ENCODE results near the gene NOL8.

Gene NOL8

DNA sequence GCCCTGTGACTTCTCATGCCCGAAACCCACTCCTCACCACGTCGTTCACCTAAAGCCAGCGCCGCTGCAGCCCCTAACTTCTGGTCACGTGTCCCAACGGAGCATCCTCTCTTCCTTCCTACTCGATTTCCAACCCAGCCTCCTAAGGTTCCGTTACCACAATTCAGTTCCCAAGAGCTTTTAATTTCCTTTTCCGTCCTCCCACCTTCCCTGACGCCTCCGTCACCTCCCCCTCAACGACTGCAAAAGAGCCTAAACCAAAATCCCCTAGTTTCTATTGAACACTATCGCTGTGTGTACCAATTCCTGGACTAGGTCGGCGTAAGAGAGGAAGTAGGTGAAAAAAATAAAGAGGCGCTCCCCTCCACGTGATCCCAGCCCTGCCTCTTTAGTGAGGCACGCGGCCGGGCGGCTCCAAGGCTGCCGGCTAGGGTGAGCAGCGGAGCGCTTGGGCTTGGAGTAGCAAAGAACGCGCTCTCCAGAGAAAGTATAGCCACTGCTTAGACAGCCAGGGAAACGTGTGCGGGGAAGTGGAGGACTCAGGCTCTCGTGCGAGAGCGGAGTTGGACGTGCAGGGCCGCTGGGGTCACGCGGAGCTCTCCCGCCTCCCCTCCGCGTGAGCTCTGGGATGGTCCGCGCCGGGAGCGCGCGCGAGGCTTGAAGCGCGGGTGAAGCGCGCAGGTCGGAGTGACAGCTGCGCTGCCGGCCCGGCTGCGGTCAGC, at the start of gene NOL8, which contains the start of gene CENPP:
TSS of gene NOL8 (minus strand) at position 82 of the 722 bp plus-strand sequence. CDS start 1,189 bp downstream, outside the sequence.
TSS of gene CENPP (plus strand) at position 685 of the 722 bp plus-strand sequence.
- peak; percentile 62 to 66 for DNase-seq (ENCODE audit: low read depth in 1 of 2, low spot score in 1 of 2)

DNA sequence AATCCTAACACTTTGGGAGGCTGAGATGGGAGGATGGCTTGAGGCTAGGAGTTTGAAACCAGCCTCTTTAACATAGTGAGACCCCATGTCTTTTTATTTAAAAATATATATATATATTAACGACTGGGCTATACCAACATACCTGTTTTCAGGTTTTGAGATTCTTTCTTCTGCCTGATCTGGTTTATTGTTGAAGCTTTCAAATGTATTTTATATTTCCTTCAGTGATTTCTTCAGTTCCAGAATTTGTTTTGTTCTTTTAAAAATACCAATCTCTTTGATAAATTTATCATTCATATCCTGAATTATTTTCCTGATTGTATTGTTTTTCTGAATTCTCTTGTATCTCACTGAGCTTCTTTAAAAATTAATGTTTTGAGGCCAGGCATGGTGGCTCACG, 48.0 kb upstream of the NOL8 start:
- DNase-seq (ENCODE audit: low read depth in 1 of 2, low spot score in 1 of 2): no peak

DNA sequence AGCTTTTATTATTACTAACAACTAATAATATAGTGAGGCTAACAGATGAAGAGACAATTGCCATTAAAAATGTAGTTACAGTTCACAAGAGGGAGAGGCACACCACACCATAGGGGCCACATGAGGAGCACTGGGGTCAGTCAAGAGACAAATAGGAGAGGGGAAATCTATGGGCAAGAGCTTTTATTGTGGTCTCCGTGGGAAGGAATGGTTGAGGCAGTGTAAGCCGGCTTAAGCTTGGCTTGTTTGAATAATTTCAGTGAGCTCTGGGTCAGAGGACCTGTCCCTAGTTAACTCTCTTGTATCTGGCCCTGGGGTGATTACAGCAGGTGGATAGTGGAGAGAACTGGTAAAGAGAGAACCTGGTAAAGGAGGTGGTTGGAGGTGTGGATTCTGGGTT, 43.9 kb upstream of the NOL8 start:
- DNase-seq (ENCODE audit: low read depth in 1 of 2, low spot score in 1 of 2): no peak

DNA sequence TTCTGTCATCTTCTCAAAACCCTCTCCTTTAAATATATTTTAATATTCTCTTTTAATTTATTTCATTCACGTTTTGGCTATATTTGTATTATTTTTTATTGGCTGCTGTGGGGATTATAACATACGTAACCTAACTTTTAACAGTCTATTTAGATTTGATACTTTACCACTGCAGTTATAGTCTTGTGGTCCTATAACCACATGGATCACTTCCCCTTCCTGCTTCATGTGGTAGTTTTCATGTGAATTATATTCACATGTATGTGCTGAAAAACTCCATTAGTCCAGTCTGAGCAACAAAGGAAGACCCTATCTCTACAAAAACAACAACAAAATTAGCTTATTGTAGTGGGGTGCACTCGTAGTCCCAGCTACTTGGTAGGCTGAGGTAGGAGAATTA, 34.9 kb upstream of the NOL8 start:
- DNase-seq (ENCODE audit: low read depth in 1 of 2, low spot score in 1 of 2): no peak

DNA sequence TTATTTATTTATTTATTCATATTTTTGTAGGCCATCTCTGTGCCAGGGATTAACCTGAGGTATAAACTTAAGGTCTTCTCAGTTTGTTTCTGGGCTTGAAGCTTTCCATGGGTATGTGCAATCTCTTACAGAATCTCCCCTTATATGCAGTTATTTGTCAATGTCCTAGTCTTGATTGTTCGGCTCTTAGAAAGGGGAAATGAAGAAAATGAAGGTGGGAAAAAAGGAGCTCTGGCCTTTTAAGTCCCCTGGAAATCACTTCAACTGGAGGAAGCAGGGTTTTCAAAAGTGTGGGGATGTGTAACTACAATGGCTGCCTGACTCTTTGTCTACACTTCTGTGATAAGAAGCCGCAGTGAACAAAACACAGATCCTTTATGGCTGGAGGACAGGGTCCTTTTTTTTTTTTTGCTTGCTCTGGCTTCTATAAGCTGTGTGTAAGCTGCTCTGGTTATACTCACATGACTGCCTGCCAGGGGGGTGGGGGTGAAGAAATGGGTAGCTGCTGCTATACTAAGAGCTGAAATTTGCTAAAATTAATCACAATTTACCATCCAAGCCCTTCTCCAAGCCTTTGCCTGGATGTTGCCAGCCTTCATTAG, 34.3 kb upstream of the NOL8 start:
- no peak for DNase-seq (ENCODE audit: low read depth in 1 of 2, low spot score in 1 of 2)

DNA sequence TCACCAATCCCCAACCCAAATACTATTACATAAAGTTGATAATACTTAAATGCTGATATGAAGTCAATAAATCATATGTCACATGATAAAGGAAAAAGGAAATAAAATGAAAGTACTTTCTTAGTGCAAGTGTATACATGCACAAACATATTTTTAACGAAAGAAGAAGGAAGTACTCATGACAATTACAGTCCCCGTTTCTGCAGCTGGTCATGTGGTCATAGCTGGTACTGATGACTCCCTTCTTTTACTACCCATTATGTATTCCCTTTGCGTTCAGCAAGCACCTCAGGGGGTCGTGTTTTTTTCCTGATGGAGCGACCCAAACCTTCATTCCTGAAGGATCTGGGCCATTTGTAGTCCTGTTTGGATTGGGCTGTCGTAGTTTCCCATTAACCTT, 27.9 kb upstream of the NOL8 start:
- DNase-seq (ENCODE audit: low read depth in 1 of 2, low spot score in 1 of 2): no peak

DNA sequence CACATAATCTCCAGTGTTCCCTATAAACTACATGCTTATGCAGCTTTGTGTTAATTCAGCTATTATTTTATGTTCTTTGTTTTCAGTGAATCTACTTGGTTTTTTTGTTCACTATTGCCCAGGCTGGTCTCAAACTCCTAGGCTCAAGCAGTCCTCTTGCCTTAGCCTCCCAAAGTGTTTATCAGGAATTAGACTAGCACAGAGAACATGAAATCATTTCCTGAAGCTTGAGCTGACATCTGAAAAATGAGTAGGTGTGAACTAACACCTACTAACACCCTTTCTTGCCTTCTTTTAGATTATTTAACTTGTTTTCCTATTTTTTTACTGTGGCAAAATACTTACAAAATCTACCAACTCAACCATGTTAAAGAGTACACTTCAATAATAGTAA, 25.6 kb upstream of the NOL8 start:
- no peak for DNase-seq (ENCODE audit: low read depth in 1 of 2, low spot score in 1 of 2)

DNA sequence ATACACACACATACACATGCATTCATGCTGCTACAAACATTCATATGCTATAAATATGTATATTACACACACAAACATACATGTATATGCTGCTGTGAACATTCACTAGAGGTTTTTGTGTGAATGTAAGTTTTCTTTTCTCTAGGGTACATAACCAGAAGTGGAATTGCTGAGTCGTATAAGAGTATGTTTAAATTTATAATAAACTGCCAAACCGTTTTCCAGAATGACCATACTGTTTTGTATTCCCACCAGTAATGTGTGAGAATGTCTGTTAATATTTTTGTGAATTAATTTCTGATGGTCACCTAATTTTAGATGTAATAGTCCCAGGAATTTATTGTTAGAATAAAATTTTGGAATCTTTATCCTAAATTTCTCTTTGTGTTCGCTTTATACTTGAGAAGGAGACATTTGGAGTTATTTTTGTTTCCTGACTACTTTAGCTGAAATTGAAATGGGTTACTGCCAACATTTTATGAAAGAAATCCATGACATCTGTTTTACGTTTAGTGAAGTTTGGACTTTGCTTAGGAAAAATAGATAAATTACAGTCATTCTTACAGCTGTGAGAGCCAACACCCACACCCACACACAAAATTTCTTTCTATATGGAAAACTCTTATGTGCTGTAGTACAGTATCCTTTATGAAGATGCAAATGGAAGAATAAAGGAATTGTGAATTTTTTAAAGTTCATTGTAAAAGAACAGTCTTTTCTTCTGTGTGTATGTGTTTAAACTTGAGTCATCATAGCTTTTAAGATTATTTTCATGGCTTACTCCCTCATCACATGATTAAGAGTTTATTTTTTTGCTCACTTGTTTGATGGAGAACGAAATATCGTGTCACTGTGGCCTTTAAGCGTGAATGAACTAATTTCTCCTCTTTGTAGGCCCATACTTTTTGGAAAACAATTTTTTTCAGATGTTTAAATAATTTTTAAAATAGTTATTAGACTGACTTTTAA, 24.9 kb upstream of the NOL8 start:
- DNase-seq (ENCODE audit: low read depth in 1 of 2, low spot score in 1 of 2): no peak

DNA sequence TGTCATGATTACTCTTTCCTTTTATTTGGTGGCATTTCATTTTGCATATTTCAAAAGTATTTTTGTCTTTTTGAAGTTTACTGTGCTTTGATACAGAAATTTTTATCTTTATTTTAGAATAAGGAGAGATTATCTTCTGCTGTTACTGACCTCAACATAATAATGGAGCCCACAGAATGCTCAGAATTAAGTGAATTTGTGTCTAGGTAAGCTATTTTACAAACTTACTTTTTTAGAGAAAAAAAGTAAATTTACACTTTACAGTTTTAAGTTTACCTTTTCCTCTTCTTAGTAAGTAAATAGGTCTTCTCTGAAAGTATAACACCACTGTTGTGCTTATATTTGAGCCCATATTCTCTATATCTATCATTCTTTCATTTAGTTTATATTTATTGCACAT, 20.4 kb upstream of the NOL8 start:
- no peak for DNase-seq (ENCODE audit: low read depth in 1 of 2, low spot score in 1 of 2)

DNA sequence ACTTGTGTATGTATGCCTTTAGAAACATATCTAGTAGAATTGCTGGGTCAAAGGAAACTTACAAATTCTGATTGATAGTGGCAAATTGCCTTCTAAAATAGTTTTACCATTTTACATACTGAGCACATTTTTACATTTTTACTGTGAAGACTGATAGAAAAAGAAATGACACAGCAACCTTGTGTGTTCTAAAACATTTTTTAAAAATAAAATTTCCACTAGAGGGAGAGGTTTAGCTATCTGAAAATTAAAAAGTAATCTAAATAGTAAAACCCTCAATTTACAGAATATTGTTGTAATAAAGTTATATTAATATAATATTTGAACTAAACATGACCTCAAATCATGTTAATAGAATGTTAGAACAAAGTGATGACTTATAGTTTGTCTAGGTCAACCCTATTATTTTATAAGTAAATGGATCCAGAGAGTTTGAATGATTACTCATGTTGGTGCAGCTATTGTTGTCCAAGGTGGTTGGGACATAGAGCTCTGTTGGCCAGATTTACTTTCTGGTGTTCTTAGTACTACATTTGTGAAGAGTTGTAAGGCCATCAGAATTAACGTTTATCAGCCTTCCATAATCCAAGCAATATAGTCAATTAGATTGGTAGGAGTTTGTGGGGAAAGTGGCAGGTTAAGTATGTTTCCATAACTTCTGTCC, 17.8 kb upstream of the NOL8 start:
- DNase-seq (ENCODE audit: low read depth in 1 of 2, low spot score in 1 of 2): no peak

DNA sequence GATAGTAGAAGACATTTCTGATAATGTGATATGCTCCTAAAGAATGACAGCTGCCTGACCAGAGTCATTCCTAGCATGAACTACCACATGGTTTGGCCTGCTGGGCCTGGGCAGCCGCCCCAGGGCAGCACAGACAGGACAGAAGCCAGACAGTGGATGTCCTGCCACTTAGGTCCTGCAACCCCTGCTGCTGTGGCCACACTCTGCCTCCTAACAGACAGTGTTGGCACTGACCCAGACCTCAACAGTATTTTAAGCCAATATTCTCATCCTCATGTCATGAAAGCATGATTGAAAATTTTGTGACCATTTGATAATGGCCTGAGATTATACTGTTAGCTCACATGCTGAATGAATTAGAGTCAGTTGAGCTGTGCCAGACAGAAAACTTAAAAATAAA, 16.4 kb upstream of the NOL8 start:
- no peak for DNase-seq (ENCODE audit: low read depth in 1 of 2, low spot score in 1 of 2)

DNA sequence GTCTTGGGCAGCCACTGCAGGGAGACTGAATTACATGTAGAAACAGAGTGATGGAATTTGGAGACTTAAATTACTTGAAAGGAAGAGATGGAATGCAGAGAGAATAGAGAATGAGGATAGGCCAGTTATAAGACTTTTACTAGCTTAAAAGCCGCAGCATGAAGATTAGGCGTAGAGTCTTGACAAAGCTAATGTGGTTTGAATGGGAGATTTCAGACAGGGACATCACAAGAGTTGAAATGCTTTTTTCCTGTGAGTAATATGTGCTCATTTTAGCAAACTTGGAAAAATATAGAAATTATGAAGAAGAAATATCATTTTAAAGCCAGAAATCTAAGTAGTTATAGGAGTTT, 8.1 kb upstream of the NOL8 start:
- DNase-seq (ENCODE audit: low read depth in 1 of 2, low spot score in 1 of 2): no peak

DNA sequence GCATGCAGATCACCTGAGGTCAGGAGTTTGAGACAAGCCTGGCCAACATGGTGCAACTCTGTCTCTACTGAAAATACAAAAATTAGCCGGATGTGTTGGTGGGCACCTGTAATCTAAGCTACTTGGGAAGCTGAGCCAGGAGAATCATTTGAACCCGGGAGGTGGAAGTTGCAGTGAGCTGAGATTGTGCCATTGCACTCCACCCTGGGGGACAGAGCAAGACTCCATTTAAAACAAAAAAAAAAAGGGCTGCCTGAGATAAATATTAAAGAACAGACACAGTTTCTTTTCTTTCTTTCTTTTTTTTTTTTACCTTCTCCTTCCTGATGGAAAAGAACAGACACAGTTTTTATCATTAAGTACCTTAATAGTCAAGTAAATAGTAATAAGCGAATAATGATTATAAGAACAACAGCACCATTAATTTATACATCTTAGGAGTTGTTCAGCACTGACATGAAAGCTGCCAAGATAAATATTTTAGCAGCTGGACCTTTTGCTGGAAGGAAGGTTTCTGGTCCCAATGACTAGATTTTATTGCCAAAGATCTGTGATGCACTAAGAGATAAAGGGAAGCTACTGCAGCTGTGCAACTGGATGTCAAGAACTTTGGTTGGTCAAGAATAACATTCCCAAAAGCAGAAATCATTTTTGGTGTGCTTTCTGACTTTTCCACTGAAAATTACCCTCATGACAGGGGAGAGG, 7.6 kb upstream of the NOL8 start:
- no peak for DNase-seq (ENCODE audit: low read depth in 1 of 2, low spot score in 1 of 2)

DNA sequence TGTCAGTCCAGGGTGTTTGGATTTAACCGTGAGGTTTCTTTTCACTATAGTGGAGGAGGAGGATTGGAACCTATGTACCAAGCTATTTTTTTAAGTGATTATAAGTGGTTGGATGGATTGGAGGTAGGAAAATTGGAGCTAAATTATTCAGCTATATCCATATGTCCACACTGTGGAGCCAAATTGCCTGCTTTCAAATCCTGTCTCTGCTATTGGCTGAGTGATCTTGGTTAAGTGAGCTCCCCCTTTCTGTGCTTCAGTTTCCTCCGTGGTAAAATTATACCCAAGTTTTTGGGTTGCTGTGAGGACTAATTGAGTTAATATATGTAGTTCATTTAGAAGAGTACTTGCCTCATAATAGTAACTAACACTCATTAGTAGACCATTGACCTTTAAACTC, 3.1 kb upstream of the NOL8 start:
- DNase-seq (ENCODE audit: low read depth in 1 of 2, low spot score in 1 of 2): no peak

DNA sequence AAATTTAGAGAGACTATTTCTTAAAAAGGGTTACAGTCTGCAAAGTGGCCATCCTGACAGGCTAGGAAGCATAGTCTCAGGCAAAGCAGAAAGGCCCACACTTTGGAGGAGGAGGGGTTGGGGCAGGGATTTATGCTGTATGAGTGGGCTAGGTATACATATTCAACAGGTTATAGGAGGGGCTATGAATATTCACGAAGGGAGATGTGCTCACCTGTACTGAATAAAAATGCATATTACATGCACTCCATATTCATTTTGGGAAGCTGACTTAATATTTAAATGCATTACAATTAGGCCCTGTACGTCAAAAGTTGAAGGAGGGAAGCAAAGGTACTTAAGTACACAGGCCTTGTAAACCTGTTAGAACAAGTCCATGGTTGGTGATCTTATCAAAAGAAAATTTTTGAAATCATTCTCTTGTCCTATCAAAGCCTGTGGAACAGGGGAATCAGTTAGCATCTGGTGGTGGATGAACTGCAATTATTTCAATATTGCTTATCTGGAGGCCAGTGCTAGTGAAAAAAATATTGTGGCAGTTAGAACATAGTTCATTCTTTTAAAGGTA, 2.2 kb upstream of the NOL8 start:
- DNase-seq (ENCODE audit: low read depth in 1 of 2, low spot score in 1 of 2): no peak

DNA sequence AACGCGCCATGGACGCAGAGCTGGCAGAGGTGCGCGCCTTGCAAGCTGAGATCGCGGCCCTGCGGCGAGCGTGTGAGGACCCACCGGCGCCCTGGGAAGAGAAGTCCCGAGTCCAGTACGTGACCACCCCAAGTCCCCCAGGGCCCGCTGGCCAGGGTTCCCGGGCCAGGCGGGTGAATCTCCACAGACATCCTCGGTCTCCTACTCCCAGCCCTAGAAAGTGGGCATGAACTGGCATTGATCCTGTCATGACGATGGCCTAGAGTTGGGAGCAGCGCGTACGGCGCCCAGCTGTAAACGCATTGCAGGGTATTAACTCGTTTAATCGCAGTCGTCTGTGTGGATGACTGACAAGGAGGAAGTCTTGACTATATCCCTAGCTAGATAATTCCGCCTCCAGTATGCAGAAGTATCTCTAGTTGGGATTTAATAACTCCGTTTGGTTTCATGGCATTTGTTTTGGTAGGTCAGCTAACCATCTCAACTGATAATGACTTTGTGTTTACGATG, 896 bp upstream of the NOL8 start:
- no peak for DNase-seq (ENCODE audit: low read depth in 1 of 2, low spot score in 1 of 2)

DNA sequence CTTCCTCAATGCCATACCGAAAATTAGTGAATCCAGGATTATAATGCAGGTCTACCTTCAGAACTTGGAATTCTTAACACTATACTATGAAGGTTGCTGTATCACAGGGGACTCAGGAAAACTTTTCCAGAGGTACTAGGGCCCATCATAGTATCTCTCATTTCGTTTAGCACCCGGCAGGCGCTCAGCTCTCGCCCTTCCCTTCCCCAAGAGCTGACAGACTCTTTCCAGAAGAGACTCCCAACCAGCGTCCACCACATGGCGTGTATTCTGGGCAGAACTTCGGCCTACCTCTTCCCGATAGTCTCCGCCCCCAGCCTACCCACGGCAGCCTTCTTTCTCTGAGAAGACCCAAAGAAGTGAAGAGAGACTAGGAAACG, 271 bp downstream of the NOL8 start:
- no peak for DNase-seq (ENCODE audit: low read depth in 1 of 2, low spot score in 1 of 2)

DNA sequence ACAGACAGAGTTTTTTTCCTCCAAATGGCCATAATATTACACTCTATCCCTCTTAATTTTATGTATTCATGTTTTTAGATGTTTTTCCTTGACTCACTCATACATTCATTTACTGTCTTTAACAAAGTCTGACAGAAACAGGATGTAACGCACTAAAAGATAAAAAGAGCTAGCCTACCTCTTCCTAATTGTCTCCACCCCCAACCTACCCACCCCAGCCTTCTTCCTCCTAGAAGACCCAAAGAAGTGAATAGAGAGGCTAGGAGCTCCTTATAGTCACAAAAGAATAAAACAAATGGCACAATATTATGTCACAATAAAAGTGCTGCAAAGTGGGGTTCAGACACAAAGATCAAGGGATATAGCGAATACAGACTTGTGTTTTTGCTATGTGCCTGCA, 719 bp downstream of the NOL8 start:
- no peak for DNase-seq (ENCODE audit: low read depth in 1 of 2, low spot score in 1 of 2)

DNA sequence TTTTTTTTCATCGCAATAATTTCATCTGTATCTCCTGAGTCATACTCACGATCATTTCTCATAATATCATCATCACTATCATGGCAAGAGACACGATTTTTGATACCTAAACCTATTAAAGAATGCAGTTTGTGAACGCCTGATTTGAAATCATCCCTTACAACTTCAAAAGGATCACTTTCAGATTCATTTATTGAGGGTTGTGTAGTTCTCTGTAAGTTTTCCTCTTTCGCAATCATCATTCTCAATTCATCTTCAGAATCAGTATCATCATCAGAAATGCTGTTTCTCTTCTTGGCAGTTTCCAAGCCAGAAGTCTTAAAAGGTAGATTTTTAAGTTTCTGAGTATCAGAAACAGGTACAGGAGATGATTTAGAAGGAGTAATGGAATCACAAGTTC, 9.7 kb downstream of the NOL8 start:
- DNase-seq (ENCODE audit: low read depth in 1 of 2, low spot score in 1 of 2): no peak

DNA sequence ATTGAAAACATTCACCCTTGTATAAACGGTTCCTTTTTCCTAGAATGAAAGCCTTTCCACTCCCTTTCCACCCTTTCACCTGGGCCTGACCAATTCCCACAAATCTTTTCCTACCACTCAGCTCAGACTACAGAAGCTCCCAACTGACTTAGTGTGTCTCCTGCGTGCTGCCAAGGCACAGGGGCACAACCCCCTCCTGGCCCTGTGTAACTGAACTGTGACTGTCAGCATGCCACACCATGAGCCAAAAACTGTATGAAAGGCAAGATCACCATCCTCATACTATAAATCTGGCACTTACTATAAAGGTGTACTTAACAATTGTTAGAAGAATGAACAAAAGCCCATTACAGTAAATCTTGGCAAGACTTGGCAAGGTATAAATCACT, 11.5 kb downstream of the NOL8 start:
- no peak for DNase-seq (ENCODE audit: low read depth in 1 of 2, low spot score in 1 of 2)

Data from stimulated activated CD4-positive, alpha-beta T cell treated with anti-CD3 and anti-CD28 coated beads, Interleukin-15, amount 100 ng/mL, for 1 hour (primary cell).